SU-DHL-6 (cell line): Measurements from ENCODE around the gene ARHGEF28.

Experiments used
- H2AFZ ChIP-seq: fragments of 200-600 bp; sonication (generic); 2 replicates; pipeline ENCODE4 v1.6.1; 2014; ENCODE audit warnings: low read depth, mild to moderate bottlenecking, moderate library complexity, mixed read lengths, antibody characterized with exemption, low read length; ENCODE audit not compliant: severe bottlenecking
- H3F3A ChIP-seq: fragments of 200-600 bp; shearing (Covaris generic); 2 replicates; pipeline ENCODE4 v1.6.0; 2016; ENCODE audit warnings: antibody characterized with exemption, mild to moderate bottlenecking; ENCODE audit not compliant: insufficient read depth
- H3K27ac ChIP-seq: fragments of 200-600 bp; sonication (generic); 2 replicates; pipeline ENCODE4 v1.5.1; 2016; ENCODE audit warnings: low read depth, mild to moderate bottlenecking, low read length, moderate library complexity, mixed read lengths
- H3K27me3 ChIP-seq: fragments of 200-600 bp; sonication (generic), shearing (Covaris generic); 2 replicates; pipeline ENCODE4 v1.6.0; 2014; ENCODE audit warnings: mild to moderate bottlenecking, low read length
- H3K36me3 ChIP-seq: fragments of 200-600 bp; sonication (generic); 2 replicates; pipeline ENCODE4 v1.6.1; 2014; ENCODE audit warnings: mild to moderate bottlenecking, low read length, mixed read lengths
- H3K4me2 ChIP-seq: fragments of 300-600, 200-600 bp; shearing (Covaris generic), sonication (generic); 2 replicates; pipeline ENCODE4 v1.6.0; 2014; ENCODE audit warnings: low read length, low read depth, mild to moderate bottlenecking; ENCODE audit not compliant: poor library complexity, severe bottlenecking
- H3K4me3 ChIP-seq: fragments of 200-600 bp; sonication (generic); 2 replicates; pipeline ENCODE4 v1.5.1; 2014; ENCODE audit warnings: antibody characterized with exemption, low read length, mild to moderate bottlenecking, mixed read lengths; ENCODE audit not compliant: insufficient read depth, poor library complexity, severe bottlenecking
- H3K79me2 ChIP-seq: fragments of 200-600 bp; sonication (generic); 2 replicates; pipeline ENCODE4 v1.6.1; 2014; ENCODE audit warnings: mild to moderate bottlenecking, low read length, moderate library complexity; ENCODE audit not compliant: insufficient read depth
- H3K9ac ChIP-seq: fragments of 200-600 bp; sonication (generic); 2 replicates; pipeline ENCODE4 v1.7.0; 2014; ENCODE audit warnings: mild to moderate bottlenecking, low read length
- H3K9me2 ChIP-seq: fragments of 200-600 bp; sonication (generic); replicated peaks from 2 replicates; pipeline ENCODE4 v1.6.1; 2014; ENCODE audit warnings: low read length; ENCODE audit not compliant: insufficient read depth
- H3K9me3 ChIP-seq: fragments of 200-600 bp; sonication (generic); 2 replicates; pipeline ENCODE4 v1.6.1; 2014; ENCODE audit warnings: low read length, mixed read lengths; ENCODE audit not compliant: insufficient read depth
- H4K20me1 ChIP-seq: fragments of 200-600 bp; sonication (generic); 2 replicates; pipeline ENCODE4 v1.6.1; 2014; ENCODE audit warnings: low read depth, mild to moderate bottlenecking, antibody characterized with exemption, low read length, moderate library complexity, mixed read lengths
- CTCF ChIP-seq: fragments of 200-600 bp; sonication (generic); IDR thresholded peaks from one replicate; pipeline ENCODE4 v1.5.1; 2017; ENCODE audit warnings: antibody characterized with exemption, mild to moderate bottlenecking, low read length, moderate library complexity; ENCODE audit not compliant: insufficient read depth, poor library complexity, severe bottlenecking
- EZH2phosphoT487 ChIP-seq: fragments of 200-600 bp; sonication (generic), shearing (Covaris generic); conservative IDR thresholded peaks from 2 replicates; pipeline ENCODE4 v1.6.1; 2018; ENCODE audit warnings: mild to moderate bottlenecking, antibody characterized with exemption, low read length, moderate library complexity, mixed read lengths

The ARHGEF28 gene

GRCh38 chr5:73805449-73805848, 179.5 kb downstream of the ARHGEF28 start:
- no peaks in the 10 kb centered on the region for H3K9me2 ChIP-seq
- no peak overlapping the region for H3K9ac ChIP-seq
- no peak overlapping the region for H3K4me2 ChIP-seq
- H3K9me3 ChIP-seq: no peaks in the 10 kb centered on the region
- H3K27ac ChIP-seq: no peak overlapping the region
- H2AFZ ChIP-seq: no peak overlapping the region
- H3F3A ChIP-seq: no peaks in the 10 kb centered on the region
- no peak overlapping the region for H3K4me3 ChIP-seq
- TF ChIP-seq CTCF: no peak
- TF ChIP-seq EZH2phosphoT487: no peak
- H3K79me2 ChIP-seq: no peaks in the 10 kb centered on the region
- H4K20me1 ChIP-seq: no peaks in the 10 kb centered on the region
- H3K36me3 ChIP-seq: no peaks in the 10 kb centered on the region
- no peaks in the 10 kb centered on the region for H3K27me3 ChIP-seq

- H2AFZ ChIP-seq: no peak overlapping the region
- H3K4me2 ChIP-seq: no peak overlapping the region
- H3K79me2 ChIP-seq: no peaks in the 10 kb centered on the region
- TF ChIP-seq EZH2phosphoT487 (no peak), CTCF (no peak)
- H3K9ac ChIP-seq: no peak overlapping the region
- H3K9me2 ChIP-seq: no peaks in the 10 kb centered on the region
- no peaks in the 10 kb centered on the region for H3K9me3 ChIP-seq
- H3K36me3 ChIP-seq: no peaks in the 10 kb centered on the region
- no peaks in the 10 kb centered on the region for H3K27me3 ChIP-seq
- H4K20me1 ChIP-seq: no peaks in the 10 kb centered on the region
- no peak overlapping the region for H3K27ac ChIP-seq
- no peaks in the 10 kb centered on the region for H3F3A ChIP-seq
- no peak overlapping the region for H3K4me3 ChIP-seq
Observed at GRCh38 chr5:73808911-73809310, 182.9 kb downstream of the ARHGEF28 start.

- H2AFZ ChIP-seq: no peak overlapping the region
- no peaks in the 10 kb centered on the region for H3K9me3 ChIP-seq
- TF ChIP-seq CTCF: no peak
- TF ChIP-seq EZH2phosphoT487: no peak
Observed at GRCh38 chr5:73810429-73810828, 184.4 kb downstream of the ARHGEF28 start.

More at GRCh38 chr5:73810429-73810828, 184.4 kb downstream of the ARHGEF28 start:
- no peaks in the 10 kb centered on the region for H3F3A ChIP-seq
- H3K27ac ChIP-seq: no peak overlapping the region
- no peak overlapping the region for H3K4me2 ChIP-seq
- H3K79me2 ChIP-seq: no peaks in the 10 kb centered on the region
- H4K20me1 ChIP-seq: no peaks in the 10 kb centered on the region
- no peaks in the 10 kb centered on the region for H3K9me2 ChIP-seq
- no peak overlapping the region for H3K4me3 ChIP-seq
- no peaks in the 10 kb centered on the region for H3K36me3 ChIP-seq
- no peaks in the 10 kb centered on the region for H3K27me3 ChIP-seq
- H3K9ac ChIP-seq: no peak overlapping the region
